Dermis microvascular lymphatic vessel endothelial cell (primary cell): ENCODE data around the gene SLC40A1. TPM values are rescaled to one million over a fixed set of nuclear protein-coding genes. Genes with fewer than 3 reads are reported as not detected.
A peak's percentile ranks its signal among the peaks of the same experiment; 100 is the strongest.

Experiments used
- DNase-seq, 2 donors: peaks; one replicate each; pipeline versions ENCODE4 v3.0.0 to v3.0.0-alpha.2; 2010; ENCODE audit warnings: low read depth in 2 of 2
- total RNA-seq: library from RNA; depleted of rRNA; stranded (reverse); fragments of >200 nt; gene quantifications from 2 replicates; pipeline ENCODE4 v1.2.1, GENCODE V29; 2014

Gene SLC40A1
- total RNA-seq, 1 donor from 2014 or later: 105 TPM

- peak; percentile 81 to 94 for DNase-seq
These were observed 11.2 kb downstream of the SLC40A1 start for GRCh38 chr2:189569295-189569910.

GRCh38 chr2:189566046-189566445 lies 14.5 kb downstream of the SLC40A1 start:
- peak in 1 of 2 donors; percentile 71 for DNase-seq

GRCh38 chr2:189561371-189562038 lies 19.1 kb downstream of the SLC40A1 start:
- DNase-seq: no peak

GRCh38 chr2:189560273-189560586 lies 20.4 kb downstream of the SLC40A1 start:
- no peak for DNase-seq

GRCh38 chr2:189559579-189560272 lies 20.9 kb downstream of the SLC40A1 start:
- peak in 1 of 2 donors; percentile 40 for DNase-seq

- DNase-seq: no peak
These were observed 21.9 kb downstream of the SLC40A1 start for GRCh38 chr2:189558516-189559272.

- DNase-seq: no peak
These were observed 23.2 kb downstream of the SLC40A1 start for GRCh38 chr2:189557373-189557772.

GRCh38 chr2:189556526-189556925 lies 24.1 kb downstream of the SLC40A1 start:
- DNase-seq: no peak

GRCh38 chr2:189555232-189555631 lies 25.4 kb downstream of the SLC40A1 start:
- no peak for DNase-seq

GRCh38 chr2:189553504-189554088 lies 27.0 kb downstream of the SLC40A1 start:
- peak in 1 of 2 donors; percentile 33 for DNase-seq

- DNase-seq: peak; percentile 70 to 84
These were observed 27.6 kb downstream of the SLC40A1 start for GRCh38 chr2:189552991-189553404.

GRCh38 chr2:189552334-189552990 lies 28.1 kb downstream of the SLC40A1 start:
- peak; percentile 83 to 92 for DNase-seq

GRCh38 chr2:189551808-189552207 lies 28.8 kb downstream of the SLC40A1 start:
- DNase-seq: peak in 1 of 2 donors; percentile 25

- peak; percentile 47 to 77 for DNase-seq
These were observed 31.1 kb downstream of the SLC40A1 start for GRCh38 chr2:189549449-189549832.

- peak in 1 of 2 donors; percentile 21 for DNase-seq
These were observed 31.7 kb downstream of the SLC40A1 start for GRCh38 chr2:189548666-189549448.

GRCh38 chr2:189545418-189545817 lies 35.2 kb downstream of the SLC40A1 start:
- DNase-seq: no peak

GRCh38 chr2:189544318-189545042 lies 36.1 kb downstream of the SLC40A1 start:
- DNase-seq: no peak

GRCh38 chr2:189543367-189543766 lies 37.2 kb downstream of the SLC40A1 start:
- DNase-seq: no peak

GRCh38 chr2:189542145-189542882 lies 38.3 kb downstream of the SLC40A1 start:
- DNase-seq: no peak
